Posterior vena cava (tissue), 2 donors: ENCODE measurements around the gene TRAF4. TPM values are rescaled to one million over a fixed set of nuclear protein-coding genes. Genes with fewer than 3 reads are reported as not detected.
"Not testable (repeated sequence)": the region's sequence is repeated elsewhere in the genome, so short reads cannot be mapped to it uniquely, and the experiment has no call there.

Experiments used
- DNase-seq: peaks from one replicate; pipeline ENCODE4 v3.0.0-alpha.2; 2020; ENCODE audit warnings: low spot score
- intact Hi-C, 2 donors: fragments of 100-400 bp; cut with DNase I; formaldehyde crosslinking; loops; one replicate each; pipeline versions ENCODE4 v1.14.1 to v1.14.2; 2022 to 2023
- total RNA-seq, 2 donors: library from RNA; stranded (reverse); fragmentation: NEBNext Ultra II Directional; extraction: Animal tissue kit (Norgen Biotek cat#: 25700); gene quantifications; one replicate each; pipeline ENCODE4 v1.2.1, GENCODE V29; 2021
- donor health status: DM: yes; HTN: yes; CAD: no.
- donor health status: DM: yes; HTN: yes; CAD: no.

Gene TRAF4
- total RNA-seq, 2 donors from 2014 or later: 10.2 to 10.8 TPM

DNA sequence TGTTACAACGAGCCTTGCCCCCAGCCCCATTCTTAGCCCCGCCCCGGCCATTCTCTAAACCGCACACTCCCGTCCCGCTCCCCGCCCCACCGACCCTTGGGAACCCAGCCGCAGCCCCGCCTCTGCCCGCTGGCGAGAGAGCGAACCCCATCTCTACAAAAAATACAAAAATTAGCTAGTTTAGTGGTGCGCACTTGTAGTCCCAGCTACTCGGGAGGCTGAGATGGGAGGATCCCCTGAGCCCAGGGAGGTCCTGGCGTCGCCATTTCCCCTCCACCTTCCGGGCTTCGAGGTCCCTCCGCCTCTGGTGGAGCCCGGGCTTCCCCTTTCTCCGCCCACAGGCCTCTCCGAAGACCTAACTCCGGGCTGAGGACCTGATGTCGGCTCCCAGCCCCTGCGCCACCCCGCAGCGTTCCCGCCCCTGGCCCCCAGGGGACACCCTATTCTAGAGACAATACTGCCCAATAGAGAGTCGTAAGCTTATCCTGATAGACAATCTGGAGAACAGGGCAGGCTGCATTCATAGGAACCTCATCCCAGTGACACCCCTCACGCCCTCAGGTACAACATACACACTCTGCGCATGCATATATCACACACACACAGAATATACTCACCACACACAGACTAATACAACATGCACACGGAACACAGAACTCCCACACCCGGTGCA is 31.6 kb upstream of the TRAF4 start:
- intact Hi-C loops: no loop called here
- DNase-seq: no peak

DNA sequence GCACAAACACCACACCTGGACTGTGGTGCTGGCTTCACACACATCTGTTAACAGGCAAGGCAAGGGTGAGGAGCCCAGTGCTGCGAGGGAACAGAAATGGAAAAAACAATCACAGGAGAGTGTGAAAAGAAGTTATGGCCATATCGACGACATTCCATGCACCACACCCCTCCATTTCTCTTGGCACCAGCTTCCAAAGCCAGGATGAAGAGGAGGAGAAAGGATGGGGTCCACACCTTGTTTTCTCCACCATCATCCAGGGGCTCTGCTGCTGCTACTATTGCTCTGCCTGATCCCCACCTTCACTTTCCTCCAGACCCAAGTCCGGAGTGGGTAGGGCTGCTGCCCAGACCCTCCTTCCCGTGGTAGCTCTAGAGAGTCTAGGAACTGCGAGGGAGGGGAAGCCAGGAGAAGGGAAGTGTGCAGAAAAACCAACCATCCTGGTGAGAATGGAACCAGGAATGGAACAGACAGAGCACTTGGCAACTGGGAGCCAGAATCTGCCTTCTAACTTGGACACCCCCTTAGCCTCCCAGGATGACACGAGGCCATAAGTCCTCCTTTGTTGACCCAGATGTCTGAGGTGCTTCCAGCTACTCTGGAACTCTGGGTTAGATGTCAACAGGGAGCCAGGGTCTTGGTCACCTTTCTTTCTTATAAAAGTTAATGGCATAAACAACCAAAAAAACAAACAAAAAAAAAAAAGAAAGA is 31.0 kb upstream of the TRAF4 start:
- intact Hi-C loops: no loop called here
- DNase-seq: no peak

DNA sequence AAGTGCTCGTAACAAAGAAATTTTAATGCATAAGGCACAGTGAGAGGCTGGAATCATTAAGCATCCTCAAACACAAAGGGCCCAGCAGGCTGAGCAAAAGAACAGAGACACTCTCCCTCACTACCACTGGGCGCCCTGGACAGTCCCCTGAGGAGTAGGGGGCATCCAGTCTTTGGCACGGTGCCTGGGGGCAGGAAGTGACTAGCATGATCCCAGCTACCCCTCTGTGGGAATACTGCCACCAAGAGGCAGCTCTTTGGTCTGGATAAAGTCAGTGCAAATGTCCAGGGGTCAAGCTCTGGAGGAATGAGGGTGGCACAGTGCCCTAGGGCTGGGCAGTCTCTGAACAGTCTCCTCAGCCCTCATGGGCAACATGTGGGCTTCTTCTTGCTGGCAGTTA is 29.5 kb upstream of the TRAF4 start:
- intact Hi-C loops: no loop called here
- no peak for DNase-seq

DNA sequence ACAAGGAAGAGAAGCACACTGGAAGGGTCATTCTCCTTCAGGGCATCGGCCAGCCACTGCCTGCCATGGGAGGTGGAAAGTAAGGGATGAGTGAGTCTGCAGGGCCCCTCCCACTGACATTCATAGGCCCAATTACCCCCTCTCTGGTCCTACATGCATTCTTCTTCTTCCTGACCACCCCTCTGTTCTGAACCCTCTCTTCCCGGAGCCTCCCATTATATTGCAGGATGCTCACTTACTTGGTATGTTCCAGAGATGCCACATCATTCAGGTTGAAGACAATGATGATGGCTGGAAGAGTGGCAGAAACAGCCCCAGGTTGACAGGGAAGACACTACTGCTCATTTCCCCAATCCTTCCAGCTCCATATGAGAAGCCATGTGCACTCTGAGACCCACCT is 28.6 kb upstream of the TRAF4 start:
- intact Hi-C loops: no loop called here
- DNase-seq: no peak

DNA sequence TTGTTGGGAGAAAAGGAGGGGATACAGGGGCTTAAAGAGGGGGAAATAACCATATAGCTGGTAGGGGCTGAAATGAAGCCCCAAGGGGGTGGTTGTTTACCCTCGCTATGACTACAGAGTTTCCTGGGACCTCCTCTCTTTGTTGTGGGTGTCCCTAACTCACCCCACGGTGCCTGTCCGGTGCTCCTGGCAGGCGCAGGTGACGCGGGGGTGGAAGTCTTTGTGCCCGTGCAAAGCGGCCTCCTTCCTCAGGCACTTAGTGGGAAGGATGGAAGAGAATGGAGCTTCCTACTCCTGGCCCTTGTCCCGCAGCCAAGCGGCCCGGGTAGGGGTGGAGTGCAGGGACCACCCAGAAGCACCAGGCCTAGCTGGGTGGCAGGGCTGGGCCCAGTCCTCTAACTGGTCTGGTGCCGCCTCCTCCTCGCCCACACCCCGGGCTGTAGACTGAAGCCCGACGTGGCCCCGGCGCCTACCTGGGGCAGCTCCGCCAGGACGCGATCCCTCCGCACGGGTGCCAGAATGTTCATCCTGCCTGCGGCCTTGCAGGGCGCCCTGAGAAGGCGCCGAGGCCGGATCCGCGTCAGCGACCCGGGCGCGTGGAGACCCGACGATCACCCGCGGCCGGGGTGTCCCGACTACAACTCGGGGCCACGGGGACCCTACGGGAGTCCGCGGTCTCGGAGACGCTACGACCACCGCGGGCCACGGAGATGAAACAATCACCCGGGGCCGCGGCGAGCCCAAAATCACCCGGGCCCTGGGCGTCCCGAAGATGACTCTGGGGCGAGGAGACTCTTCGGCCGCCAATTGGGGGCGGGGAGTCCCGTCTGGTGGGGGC is 26.9 kb upstream of the TRAF4 start:
- intact Hi-C loops: no loop called here
- DNase-seq: no peak

DNA sequence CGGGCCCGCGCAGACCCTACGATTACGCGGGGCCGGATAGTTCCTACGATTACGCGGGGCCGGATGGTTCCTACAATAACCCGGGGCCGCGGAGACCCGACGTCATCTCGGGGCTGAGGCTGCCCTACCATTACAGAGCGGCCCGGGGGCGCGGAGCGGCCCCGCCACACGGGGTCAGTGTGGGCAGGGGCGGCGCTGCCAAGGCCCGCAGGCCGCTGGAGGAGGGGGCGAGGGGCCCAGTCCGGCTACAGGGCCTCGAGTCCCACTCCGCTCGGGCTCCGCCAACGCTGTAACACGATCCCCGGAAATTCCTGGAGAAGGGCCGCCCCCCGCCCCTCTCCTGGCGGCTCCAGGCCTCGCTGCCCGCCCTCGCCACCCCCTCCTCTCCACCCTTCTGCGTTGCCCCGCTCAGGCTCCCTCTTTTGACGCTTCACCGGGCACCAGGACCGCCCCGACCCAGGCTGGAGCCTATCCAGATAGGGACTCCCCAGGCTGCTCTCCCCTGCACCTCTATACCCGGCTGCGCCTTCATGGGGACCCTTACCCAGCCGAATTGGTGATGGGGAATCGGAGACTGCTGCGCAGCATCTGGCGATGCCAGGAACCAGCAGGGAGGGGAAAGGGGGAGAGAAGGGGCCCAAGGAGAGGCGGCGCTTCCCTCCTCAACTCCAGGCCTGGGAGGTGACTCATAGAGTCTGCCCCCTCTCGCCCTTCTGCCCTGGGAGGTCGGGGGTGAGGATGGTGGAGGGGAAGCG is 26.1 kb upstream of the TRAF4 start, which contains the start of gene RAB34:
RAB34 (minus strand) TSS at position 291 of the 755 bp plus-strand sequence. CDS start 602 bp downstream, outside the sequence.
- peak; percentile 91 for DNase-seq
- intact Hi-C loops: no loop called here

DNA sequence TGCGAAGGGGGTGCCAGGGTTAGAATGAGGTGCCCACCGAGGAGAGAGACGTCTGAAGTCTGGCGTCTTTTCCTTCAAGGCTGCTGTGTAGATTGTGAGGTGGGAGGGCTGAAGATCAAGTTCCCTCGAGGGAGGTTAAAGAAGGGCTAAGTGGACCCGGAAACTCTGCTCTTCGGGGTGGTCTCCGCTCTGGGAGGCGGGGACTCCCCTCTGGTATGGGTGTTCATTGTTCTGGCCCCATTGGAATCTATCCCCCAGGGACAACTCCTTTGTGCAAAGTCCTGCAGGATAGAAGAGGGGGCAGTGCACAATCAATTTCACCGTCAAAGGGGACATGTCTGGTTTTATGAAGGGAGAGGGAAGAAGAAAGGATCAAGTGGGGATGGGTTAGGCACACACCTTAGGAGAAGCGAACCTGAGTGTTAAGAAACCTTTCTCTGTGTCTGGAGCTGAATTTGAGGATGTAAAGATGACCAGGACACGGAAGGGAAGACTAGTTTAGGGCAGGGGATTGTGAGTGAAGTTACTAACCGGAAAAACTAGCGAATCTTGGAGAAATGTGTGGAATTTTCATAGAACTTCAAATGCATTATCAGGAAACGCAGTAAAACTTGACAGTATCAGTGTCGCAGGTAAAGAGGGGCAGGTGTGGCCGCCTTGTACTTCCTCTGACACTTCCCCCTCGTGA is 25.3 kb upstream of the TRAF4 start:
- DNase-seq: no peak
- intact Hi-C loops: no loop called here

DNA sequence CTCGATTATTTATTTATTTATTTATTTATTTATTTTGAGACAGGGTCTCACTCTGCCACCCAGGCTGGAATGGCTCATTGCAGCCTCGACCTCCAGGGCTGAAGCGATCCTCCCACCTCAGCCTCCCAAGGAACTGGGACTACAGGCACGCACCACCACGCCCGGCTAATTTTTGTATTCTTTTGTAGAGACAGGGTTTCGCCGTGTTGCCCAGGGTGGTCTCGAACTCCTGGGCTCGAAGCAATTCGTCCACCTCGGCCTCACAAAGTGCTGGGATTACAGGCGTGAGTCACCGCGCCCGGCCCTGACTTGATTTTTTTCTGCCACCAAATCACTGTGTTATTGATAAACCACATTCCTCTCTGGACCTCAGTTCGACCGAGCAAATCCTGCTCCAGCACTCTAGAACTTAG is 24.8 kb upstream of the TRAF4 start:
- intact Hi-C loops: no loop called here
- no peak for DNase-seq

DNA sequence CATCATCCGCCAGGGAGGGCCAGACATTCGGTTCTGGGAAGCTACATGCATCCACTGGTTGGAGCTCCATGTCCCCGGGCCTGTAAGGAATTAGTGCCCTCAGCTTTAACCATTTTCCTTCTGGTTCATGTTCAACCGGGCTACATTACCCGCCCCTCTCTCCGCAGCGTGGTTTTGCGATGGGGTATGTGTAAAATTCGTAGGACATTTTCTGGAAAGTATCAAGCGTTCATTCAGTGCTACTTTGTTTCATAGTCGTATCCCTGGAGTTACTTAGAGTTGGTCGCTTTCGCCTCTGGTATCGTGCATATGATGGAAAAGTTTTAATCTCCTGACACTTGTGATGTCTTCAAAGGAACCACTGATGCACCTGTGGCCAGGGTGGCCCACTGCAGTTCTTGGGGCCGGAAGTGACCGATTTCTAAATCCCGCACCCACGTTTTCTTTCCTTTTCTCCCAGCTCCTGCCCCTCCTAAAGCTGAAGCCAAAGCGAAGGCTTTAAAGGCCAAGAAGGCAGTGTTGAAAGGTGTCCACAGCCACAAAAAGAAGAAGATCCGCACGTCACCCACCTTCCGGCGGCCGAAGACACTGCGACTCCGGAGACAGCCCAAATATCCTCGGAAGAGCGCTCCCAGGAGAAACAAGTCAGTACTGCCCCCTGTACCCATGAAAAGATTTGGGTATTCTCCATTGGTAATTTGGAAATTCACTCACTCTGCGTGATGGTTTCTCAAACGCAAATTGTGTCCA is 23.4 kb upstream of the TRAF4 start:
- DNase-seq: no peak
- intact Hi-C loops: no loop called here

DNA sequence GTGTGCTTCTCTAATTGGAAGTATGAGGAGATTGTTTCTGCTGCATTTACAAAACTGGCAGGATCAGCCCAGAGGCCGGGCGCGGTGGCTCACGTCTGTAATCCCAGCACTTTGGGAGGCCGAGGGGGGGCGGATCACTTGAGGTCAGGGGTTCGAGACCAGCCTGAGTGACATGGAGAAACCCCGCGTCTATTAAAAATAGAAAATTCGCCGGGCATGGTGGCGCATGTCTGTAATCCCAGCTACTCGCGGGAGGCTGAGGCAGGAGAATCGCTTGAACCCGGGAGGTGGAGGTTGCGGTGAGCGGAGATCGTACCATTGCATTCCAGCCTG is 22.8 kb upstream of the TRAF4 start:
- intact Hi-C loops, DNase-seq: not testable (repeated sequence)

DNA sequence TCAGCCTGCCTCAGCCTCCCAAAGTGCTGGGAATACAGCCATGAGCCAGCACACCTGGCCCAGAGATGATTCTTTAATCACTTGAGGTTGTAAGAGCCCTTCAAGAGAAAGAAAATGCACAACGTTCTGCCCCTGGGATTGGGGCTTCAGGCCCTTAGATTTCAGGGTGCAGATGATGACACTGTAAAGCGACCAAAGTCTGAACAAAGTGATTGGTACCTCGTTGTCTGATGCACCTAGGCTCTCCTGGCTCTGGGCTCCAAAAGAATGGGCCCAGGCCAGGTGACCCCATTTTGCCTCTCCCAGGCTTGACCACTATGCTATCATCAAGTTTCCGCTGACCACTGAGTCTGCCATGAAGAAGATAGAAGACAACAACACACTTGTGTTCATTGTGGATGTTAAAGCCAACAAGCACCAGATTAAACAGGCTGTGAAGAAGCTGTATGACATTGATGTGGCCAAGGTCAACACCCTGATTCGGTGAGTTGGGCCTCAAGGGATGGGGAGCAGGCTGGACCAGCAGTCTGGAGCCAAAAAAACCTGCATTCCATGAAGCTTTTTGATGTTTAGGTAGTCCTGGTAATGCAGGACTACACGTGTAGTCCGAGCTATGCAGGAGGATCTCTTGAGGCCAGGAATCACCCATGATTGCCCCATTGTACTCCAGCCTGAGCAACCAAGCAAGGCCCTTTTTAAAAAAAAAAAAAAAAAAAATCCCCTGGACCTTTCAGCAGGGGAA is 21.2 kb upstream of the TRAF4 start:
- DNase-seq: no peak
- intact Hi-C loops: no loop called here

DNA sequence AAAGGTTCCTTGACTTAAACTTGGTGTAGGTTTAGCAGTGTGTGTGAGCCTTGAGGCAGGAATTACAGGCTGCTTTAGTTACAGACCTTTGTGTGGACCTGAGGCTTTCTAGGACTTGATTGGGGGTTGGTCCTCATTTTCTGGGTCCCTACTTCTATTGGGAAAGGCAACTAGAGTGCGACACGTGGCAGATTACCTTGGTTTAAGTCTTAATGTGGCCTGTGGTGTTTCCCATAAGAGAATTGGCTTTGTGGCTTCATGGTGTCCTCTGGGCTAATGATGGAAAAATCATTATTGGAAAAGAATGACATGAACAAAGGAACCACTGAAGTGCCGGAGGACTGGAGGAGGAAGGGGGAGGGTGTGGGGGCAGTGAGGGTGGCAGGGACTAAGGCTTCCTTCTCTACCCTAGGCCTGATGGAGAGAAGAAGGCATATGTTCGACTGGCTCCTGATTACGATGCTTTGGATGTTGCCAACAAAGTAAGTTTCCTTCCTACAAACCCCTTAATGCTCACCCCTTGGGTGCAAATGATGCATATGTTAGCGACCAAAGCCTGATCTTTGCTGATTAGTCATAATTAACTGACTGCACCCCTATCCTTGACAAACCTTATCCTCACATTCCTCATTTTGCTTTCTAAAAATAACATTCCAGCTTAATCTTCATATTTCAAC is 20.5 kb upstream of the TRAF4 start:
- DNase-seq: no peak
- intact Hi-C loops: no loop called here

DNA sequence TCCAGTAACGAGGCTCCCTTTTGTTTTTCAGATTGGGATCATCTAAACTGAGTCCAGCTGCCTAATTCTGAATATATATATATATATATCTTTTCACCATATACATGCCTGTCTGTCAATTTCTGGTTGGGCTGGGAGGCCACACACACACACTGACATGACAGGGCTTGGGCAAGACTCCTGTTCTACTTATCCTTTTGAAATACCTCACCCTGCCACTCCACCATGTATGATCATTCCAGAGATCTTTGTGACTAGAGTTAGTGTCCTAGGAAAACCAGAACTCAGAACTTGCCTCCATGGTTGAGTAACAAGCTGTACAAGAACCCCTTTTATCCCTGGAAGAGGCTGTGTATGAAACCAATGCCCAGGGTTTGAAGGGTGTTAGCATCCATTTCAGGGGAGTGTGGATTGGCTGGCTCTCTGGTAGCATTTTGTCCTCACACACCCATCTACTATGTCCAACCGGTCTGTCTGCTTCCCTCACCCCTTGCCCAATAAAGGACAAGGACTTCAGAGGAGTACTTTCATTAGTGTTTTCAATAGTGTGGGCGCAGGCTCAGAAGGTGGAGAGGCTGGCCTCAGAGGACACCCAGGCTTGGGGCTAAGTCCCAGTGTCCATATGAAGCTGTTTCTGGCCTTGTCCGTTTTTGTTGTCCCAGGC is 19.8 kb upstream of the TRAF4 start:
- DNase-seq, intact Hi-C loops: not testable (repeated sequence)

DNA sequence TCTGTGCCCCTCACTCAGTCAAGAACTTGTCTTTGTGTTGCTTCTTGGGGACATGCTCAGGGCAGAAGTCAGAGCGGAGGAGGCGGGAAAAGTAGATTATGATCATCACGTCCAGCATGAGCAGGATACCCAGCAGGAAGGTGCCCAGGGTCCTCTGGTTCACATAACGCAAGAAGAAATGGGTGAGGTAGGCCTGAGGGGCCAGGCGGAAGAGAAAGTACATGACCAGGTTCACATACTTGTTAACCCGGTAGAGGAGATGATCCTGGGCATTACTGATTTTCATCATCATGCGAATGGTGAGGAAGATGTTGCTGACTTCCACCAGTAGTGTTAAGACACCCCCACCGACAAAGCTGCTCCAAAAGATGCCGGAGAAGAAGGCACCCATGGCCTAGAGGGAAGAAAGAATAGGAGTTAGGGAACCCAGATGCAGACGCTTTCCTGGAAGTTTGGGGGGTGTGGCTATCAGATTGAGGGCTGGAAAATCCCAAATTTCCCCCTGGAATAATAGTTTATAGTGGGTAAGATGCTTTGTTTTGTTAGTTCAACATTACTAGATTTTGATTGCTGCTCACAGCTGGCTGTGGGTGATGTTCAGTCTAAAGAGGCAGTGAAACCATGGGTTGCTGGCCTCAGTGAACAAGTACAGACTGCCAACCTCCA is 19.2 kb upstream of the TRAF4 start:
- no peak for DNase-seq
- intact Hi-C loops: loop anchor here (5.0 kb wide), 2 partner anchors 183 to 223 kb away; no protein-coding TSS in a partner anchor

DNA sequence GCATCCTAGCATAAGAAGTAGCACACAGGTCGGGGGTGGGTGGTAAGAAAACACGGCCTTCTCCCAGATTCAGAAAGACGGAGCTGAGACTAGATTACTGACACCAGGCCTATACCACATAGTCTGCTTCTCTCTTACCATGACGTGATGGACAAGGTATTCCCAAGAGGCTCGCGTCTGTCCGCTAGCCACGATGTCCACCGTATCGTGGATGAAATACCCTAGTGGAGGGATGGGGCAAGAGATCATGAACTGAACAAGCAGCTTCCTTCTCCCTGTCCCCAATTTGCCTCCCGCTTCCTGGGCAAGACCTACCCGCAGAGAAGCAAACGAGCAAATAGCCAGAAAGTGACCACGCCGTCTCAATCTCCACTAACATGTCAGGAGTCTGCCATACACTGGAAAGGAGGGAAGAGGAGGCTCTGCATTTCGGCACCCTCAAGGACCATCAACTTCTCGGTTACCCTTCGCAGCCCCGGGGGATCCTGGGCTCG is 18.6 kb upstream of the TRAF4 start:
- intact Hi-C loops: loop anchor here (5.0 kb wide), 2 partner anchors 182 to 222 kb away; no protein-coding TSS in a partner anchor
- no peak for DNase-seq
